K562 (cell line): ENCODE data around the gene SYT7. TPM values are rescaled to one million over a fixed set of nuclear protein-coding genes. Genes with fewer than 3 reads are reported as not detected.
A peak's percentile ranks its signal among the peaks of the same experiment; 100 is the strongest.

Source experiments
- ATAC-seq: fragments of 200-7000 bp; cut with Tn5 transposase; 3 replicates; pipeline ENCODE4 v1.9.1; 2020; ENCODE audit warnings: moderate library complexity
- BruUV-seq: library from RNA; stranded (reverse); fragments of 400-500 nt; replicated peaks from 2 replicates; lab custom pipeline; 2021; lab: Mats Ljungman, UMichigan
- CTCF ChIA-PET: fragments of 300-600 bp; formaldehyde crosslinking; extraction: SDS; loops from one replicate; lab custom pipeline; 2021; ENCODE audit warnings: low intra/inter-chr PET ratio; lab: Yijun Ruan, JAX
- POLR2A ChIA-PET: fragments of 300-600, 350-650 bp; sonication (Branson Sonifier 250); formaldehyde crosslinking; extraction: SDS; loops from one replicate; lab custom pipeline; 2021; ENCODE audit warnings: antibody characterized with exemption, inconsistent platforms; lab: Yijun Ruan, JAX
- DNase-seq, 4 experiments: peaks; one replicate each; pipeline versions ENCODE4 v3.0.0 to v3.0.0-alpha.2; 2011 to 2018; ENCODE audit warnings: low spot score in 3 of 4, mixed read lengths in 3 of 4; ENCODE audit errors: extremely low read depth in 1 of 4
- FAIRE-seq: peaks from 2 replicates; lab custom pipeline; 2011; peaks lifted over from hg19 to GRCh38; lab: Jason Lieb, UNC
- H2AFZ ChIP-seq: 2 replicates; pipeline ENCODE4 v1.6.0; 2011; ENCODE audit warnings: low read depth, low read length, control low read depth, inconsistent platforms
- H3K27ac ChIP-seq: fragments of 200-600 bp; 3 replicates; pipeline ENCODE4 v1.8.0; 2011; ENCODE audit warnings: low read depth, mild to moderate bottlenecking, control low read depth, inconsistent platforms, low read length, moderate library complexity, mixed read lengths; ENCODE audit errors: extremely low read depth
- H3K27me3 ChIP-seq, 2 experiments: fragments of 300-600 bp in 1 of 2; 2 replicates in 1 of 2; 3 replicates in 1 of 2; pipeline versions ENCODE4 v1.6.0 to v1.8.0; 2011; ENCODE audit warnings: inconsistent platforms in 2 of 2, low read length in 2 of 2, mild to moderate bottlenecking in 1 of 2, mixed read lengths in 1 of 2, moderate library complexity in 1 of 2; ENCODE audit not compliant: control insufficient read depth in 2 of 2, insufficient read depth in 2 of 2
- H3K36me3 ChIP-seq: fragments of 300-600 bp; 3 replicates; pipeline ENCODE4 v1.8.0; 2011; ENCODE audit warnings: mild to moderate bottlenecking, low read length, inconsistent platforms; ENCODE audit not compliant: control insufficient read depth, insufficient read depth
- H3K4me1 ChIP-seq, 2 experiments: fragments of 200-600 bp in 1 of 2; replicated peaks in 1 of 2; 2 replicates in 1 of 2; 3 replicates in 1 of 2; pipeline versions ENCODE4 v1.5.1 to v1.8.0; 2011; ENCODE audit warnings: inconsistent platforms in 2 of 2, low read length in 2 of 2, mild to moderate bottlenecking in 1 of 2, mixed read lengths in 1 of 2, moderate library complexity in 1 of 2; ENCODE audit not compliant: control insufficient read depth in 2 of 2, insufficient read depth in 2 of 2
- H3K4me2 ChIP-seq: 2 replicates; pipeline ENCODE4 v1.6.1; 2011; ENCODE audit warnings: low read length, control low read depth, inconsistent platforms, mixed read lengths; ENCODE audit not compliant: insufficient read depth
- H3K4me3 ChIP-seq: fragments of 200-600 bp; sonication (generic), shearing (Covaris generic); 2 replicates; pipeline ENCODE4 v1.5.1; 2016; ENCODE audit warnings: control low read depth, inconsistent platforms
- H3K79me2 ChIP-seq: fragments of 200-600 bp; 3 replicates; pipeline ENCODE4 v1.8.0; 2011; ENCODE audit warnings: low read length, inconsistent platforms; ENCODE audit not compliant: control insufficient read depth, insufficient read depth
- H3K9ac ChIP-seq, 2 experiments: 2 replicates each; pipeline versions ENCODE4 v1.6.0 to v1.6.1; 2011; ENCODE audit warnings: low read depth in 2 of 2, low read length in 2 of 2, control low read depth in 1 of 2, inconsistent platforms in 1 of 2, mild to moderate bottlenecking in 1 of 2, mixed read lengths in 1 of 2; ENCODE audit not compliant: insufficient read depth in 1 of 2
- H3K9me1 ChIP-seq: one replicate; pipeline ENCODE4 v1.6.0; 2011; ENCODE audit warnings: inconsistent platforms, mild to moderate bottlenecking, low read length, moderate library complexity; ENCODE audit not compliant: control insufficient read depth, insufficient read depth
- H3K9me3 ChIP-seq: replicated peaks from 2 replicates; pipeline ENCODE4 v1.5.1; 2011; ENCODE audit warnings: low read depth, low read length, inconsistent platforms; ENCODE audit not compliant: control insufficient read depth, insufficient read depth
- H4K20me1 ChIP-seq: replicated peaks from 2 replicates; pipeline ENCODE4 v1.6.1; 2011; ENCODE audit warnings: low read length, inconsistent platforms, mixed read lengths; ENCODE audit not compliant: control insufficient read depth, insufficient read depth
- CEBPB ChIP-seq: fragments of 450-650 bp; IDR thresholded peaks from 2 replicates; pipeline ENCODE4 v1.6.1; 2016; ENCODE audit warnings: missing genetic modification characterization, missing compliant biosample characterization
- GATA2 ChIP-seq: sonication (generic); formaldehyde crosslinking; IDR thresholded peaks from 2 replicates; pipeline ENCODE4 v1.4.0; 2020; ENCODE audit warnings: mild to moderate bottlenecking, missing genetic modification reagents
- GTF2F1 ChIP-seq: IDR thresholded peaks from 2 replicates; pipeline ENCODE4 v1.6.1; 2011; ENCODE audit warnings: low read depth, low read length, improper control_type of control experiment
- HDAC1 ChIP-seq, 2 experiments: fragments of 450-650 bp; IDR thresholded peaks; 2 replicates each; pipeline ENCODE4 v1.6.1; 2016 to 2017; ENCODE audit warnings: inconsistent platforms in 1 of 2, mild to moderate bottlenecking in 1 of 2, moderate library complexity in 1 of 2
- KLF6 ChIP-seq: fragments of 250-450 bp; sonication (Bioruptor Pico); IDR thresholded peaks from 2 replicates; pipeline ENCODE4 v1.4.0; 2020; ENCODE audit warnings: mild to moderate bottlenecking, moderate library complexity, borderline replicate concordance
- RFX7 ChIP-seq: fragments of 250-450 bp; sonication (Bioruptor Pico); IDR thresholded peaks from 2 replicates; pipeline ENCODE4 v1.5.1; 2021; ENCODE audit warnings: mild to moderate bottlenecking
- SNRNP70 ChIP-seq: fragments of 200-400 bp; formaldehyde crosslinking; optimal IDR thresholded peaks from 2 replicates; pipeline ENCODE3; 2017; ENCODE audit warnings: low read depth, low read length
- ZNF140 ChIP-seq: fragments of 250-450 bp; sonication (Bioruptor Pico); IDR thresholded peaks from 2 replicates; pipeline ENCODE4 v1.8.0; 2021; ENCODE audit warnings: moderate library complexity, mild to moderate bottlenecking, inconsistent platforms
- ZNF263 ChIP-seq: sonication (generic); formaldehyde crosslinking; IDR thresholded peaks from 2 replicates; pipeline ENCODE4 v1.8.0; 2022; ENCODE audit warnings: mild to moderate bottlenecking, missing genetic modification reagents, borderline replicate concordance
- WGBS: fragments of 100-300 bp; shearing (Covaris generic); methylation state at CpG from one replicate; pipeline ENCODE4 v1.1.6; 2016; ENCODE audit warnings: low coverage, mixed read lengths; ENCODE audit not compliant: insufficient coverage; ENCODE audit errors: missing lambda C conversion rate; 5-methylcytosine and 5-hydroxymethylcytosine counted together
- in situ Hi-C: fragments of 300-500 bp; cut with MboI; formaldehyde crosslinking; loops from 4 replicates; pipeline ENCODE4 v1.15.0; 2018; ENCODE audit warnings: inconsistent platforms, mixed read lengths
- intact Hi-C: fragments of 100-400 bp; cut with micrococcal nuclease; formaldehyde crosslinking; loops from 2 replicates; pipeline ENCODE4 v1.14.2; 2022
- polyA plus RNA-seq, 8 experiments: library from polyadenylated mRNA; depleted of rRNA in 4 of 8; stranded (reverse) in 5 of 8; unstranded in 3 of 8; fragments of >200 nt; fragmentation: Nextera tagmentation in 2 of 8; fragmentation: Illumina TruSeq in 1 of 8; extraction: Ambion mirVana in 2 of 8; extraction: Trizol in 1 of 8; gene quantifications; 2 replicates each; pipeline versions ENCODE4 v1.2.1 to v1.2.3, GENCODE V29; 2011 to 2014; ENCODE audit warnings: inconsistent platforms in 1 of 8, missing spikeins in 1 of 8
- total RNA-seq, 7 experiments: library from RNA; depleted of rRNA in 6 of 7; stranded (reverse); fragments of >200 nt in 6 of 7; fragmentation: Illumina TruSeq in 2 of 7; extraction: Trizol in 2 of 7; gene quantifications; 2 replicates each; pipeline versions ENCODE4 v1.2.1 to v1.2.3, GENCODE V29; 2011 to 2021; ENCODE audit warnings: low replicate concordance in 1 of 7

SYT7 gene
- total and polyA plus RNA-seq, 9 of the 15 experiments (the other 6 are each of a cell fraction or from before 2014, with no cell fraction given): 0.01 to 0.51 (median 0.16) TPM; not detected in 1

GRCh38 chr11:61539006-61539405 lies 41.9 kb downstream of the SYT7 start:
- no peak overlapping the region for H3K4me3 ChIP-seq
- no peaks in the 10 kb centered on the region for H3K9me3 ChIP-seq
- H3K9ac ChIP-seq: no peak overlapping the region
- no peak for FAIRE-seq
- no peak for DNase-seq
- in situ Hi-C loops: no loop called here
- no peaks in the 10 kb centered on the region for H3K36me3 ChIP-seq
- peaks cover 4 to 24% of the 10 kb centered on the region in 2 experiments; a peak in 3 of 5 replicates for H3K27me3 ChIP-seq
- CTCF ChIA-PET: no interaction called here
- TF ChIP-seq GATA2 (CRISPR knock-in tag) (no peak), RFX7 (CRISPR knock-in tag) (no peak), ZNF263 (CRISPR knock-in tag) (0 out of 2 replicates have a peak, but pooled peaks have one; percentile 29), GTF2F1 (no peak), ZNF140 (CRISPR knock-in tag) (no peak), HDAC1 (IDR thresholded peaks at IDR 0.05) (no peak), KLF6 (CRISPR knock-in tag) (no peak)
- TF ChIP-seq, all 486 proteins: peak for 1
- ATAC-seq: no peak
- Histone ChIP-seq H3K79me2 (no peaks in the 10 kb centered on the region), H3K9me1 (peaks cover 2% of the 10 kb centered on the region), H3K4me1 (peaks cover 19 to 47% of the 10 kb centered on the region in 2 experiments), H2AFZ (no peak overlapping the region), H4K20me1 (no peaks in the 10 kb centered on the region; the same call in 1 of the 2 replicates), H3K27ac (no peak overlapping the region), H3K4me2 (no peak overlapping the region)
- WGBS: 33% methylated on average over 9 of the region's 11 CpGs
- POLR2A ChIA-PET: no interaction called here
- BruUV-seq: no TSS peak
- intact Hi-C loops: no loop called here

- H3K27ac ChIP-seq: no peak overlapping the region
- no peaks in the 10 kb centered on the region for H3K36me3 ChIP-seq
- H3K9ac ChIP-seq: no peak overlapping the region
- ChIA-PET POLR2A (no interaction called here), CTCF (no interaction called here)
- no peaks in the 10 kb centered on the region for H3K9me3 ChIP-seq
- 34% methylated on average over 9 of the region's 9 CpGs for WGBS
- H3K4me2 ChIP-seq: no peak overlapping the region
- H3K79me2 ChIP-seq: no peaks in the 10 kb centered on the region
- no peak for ATAC-seq
- peaks cover 19 to 47% of the 10 kb centered on the region in 2 experiments for H3K4me1 ChIP-seq
- peaks cover 4 to 28% of the 10 kb centered on the region in 2 experiments; a peak in 3 of 5 replicates for H3K27me3 ChIP-seq
- H3K4me3 ChIP-seq: no peak overlapping the region
- H4K20me1 ChIP-seq: no peaks in the 10 kb centered on the region; the same call in 1 of the 2 replicates
- BruUV-seq: no TSS peak
- TF ChIP-seq CEBPB (tag) (peak; percentile 34; the same call in 1 of the 2 replicates), SNRNP70 (no peak)
- H2AFZ ChIP-seq: no peak overlapping the region
- DNase-seq: no peak
- FAIRE-seq: no peak
- peaks cover 2% of the 10 kb centered on the region for H3K9me1 ChIP-seq
- in situ Hi-C loops: no loop called here
- intact Hi-C loops: no loop called here
Measured at GRCh38 chr11:61538636-61538961, 42.3 kb downstream of the SYT7 start.
